GM12875 (cell line): Measurements from ENCODE around the gene MUCL3.

Experiments used
- H3K4me3 ChIP-seq: one replicate; pipeline ENCODE4 v1.5.1; 2011; ENCODE audit warnings: low read depth, low read length, control low read depth
- CTCF ChIP-seq: IDR thresholded peaks from 2 replicates; pipeline ENCODE4 v1.5.1; 2011; ENCODE audit warnings: low read depth, mild to moderate bottlenecking, control low read depth, inconsistent platforms, low read length, moderate library complexity, borderline replicate concordance; ENCODE audit not compliant: insufficient read depth

The MUCL3 gene

GRCh38 chr6:31002471-31002870, 61.7 kb downstream of the MUCL3 start:
- TF ChIP-seq CTCF: no peak
- H3K4me3 ChIP-seq: no peak overlapping the region
